CD4-positive, alpha-beta T cell (primary cell): Measurements from ENCODE around the gene GET3. TPM values are rescaled to one million over a fixed set of nuclear protein-coding genes. Genes with fewer than 3 reads are reported as not detected.

ENCODE experiments used
- ATAC-seq: fragments of 200-7000 bp; cut with Tn5 transposase; one replicate; pipeline ENCODE4 v1.10.0; 2022; ENCODE audit warnings: mild to moderate bottlenecking; ENCODE audit not compliant: poor library complexity
- CTCF ChIA-PET: fragments of 350-600 bp; sonication (Branson Sonifier 250); formaldehyde crosslinking; loops from one replicate; lab custom pipeline; 2021; ENCODE audit warnings: antibody characterized with exemption, inconsistent platforms; lab: Charles Lee
- POLR2A ChIA-PET: fragments of 350-600 bp; sonication (Branson Sonifier 250); formaldehyde crosslinking; loops from one replicate; lab custom pipeline; 2021; ENCODE audit warnings: antibody characterized with exemption, inconsistent platforms; lab: Charles Lee
- DNase-seq, 14 experiments: peaks; one replicate each; pipeline ENCODE4 v3.0.0-alpha.2; 2013 to 2020; ENCODE audit warnings: mixed read lengths in 2 of 14
- H3K27ac ChIP-seq, 2 donors: one replicate each; pipeline versions ENCODE4 v1.5.1 to v1.7.0; 2013; ENCODE audit warnings: low read length in 2 of 2, low read depth in 1 of 2, mild to moderate bottlenecking in 1 of 2
- H3K27me3 ChIP-seq, 2 experiments: 1 replicate in 1 of 2; 2 replicates in 1 of 2; pipeline versions ENCODE4 v1.6.1 to v1.7.0; 2013; ENCODE audit warnings: low read length in 2 of 2, control low read depth in 1 of 2, mild to moderate bottlenecking in 1 of 2, moderate library complexity in 1 of 2; ENCODE audit not compliant: insufficient read depth in 2 of 2, control insufficient read depth in 1 of 2
- H3K36me3 ChIP-seq: one replicate; pipeline ENCODE4 v1.6.1; 2013; ENCODE audit warnings: low read length, control low read depth; ENCODE audit not compliant: insufficient read depth
- H3K4me1 ChIP-seq: one replicate; pipeline ENCODE4 v1.6.1; 2013; ENCODE audit warnings: low read length, control low read depth; ENCODE audit not compliant: insufficient read depth
- H3K4me3 ChIP-seq: one replicate; pipeline ENCODE4 v1.5.1; 2013; ENCODE audit warnings: mild to moderate bottlenecking, low read length, moderate library complexity
- H3K9me3 ChIP-seq, 2 experiments: 1 replicate in 1 of 2; 2 replicates in 1 of 2; pipeline versions ENCODE4 v1.6.1 to v1.7.0; 2013; ENCODE audit warnings: low read length in 2 of 2, mild to moderate bottlenecking in 2 of 2, control low read depth in 1 of 2, moderate library complexity in 1 of 2; ENCODE audit not compliant: control insufficient read depth in 1 of 2, insufficient read depth in 1 of 2
- H3K27ac Mint-ChIP-seq: one replicate; pipeline ENCODE4 v1.8.0; 2020; ENCODE audit warnings: mixed read lengths
- H3K27me3 Mint-ChIP-seq: one replicate; pipeline ENCODE4 v1.8.0; 2021; ENCODE audit warnings: mixed read lengths
- H3K36me3 Mint-ChIP-seq: one replicate; pipeline ENCODE4 v1.8.0; 2021; ENCODE audit warnings: low read depth, mixed read lengths
- H3K4me1 Mint-ChIP-seq: one replicate; pipeline ENCODE4 v1.8.0; 2021; ENCODE audit warnings: low read depth, mixed read lengths
- H3K4me3 Mint-ChIP-seq: one replicate; pipeline ENCODE4 v1.8.0; 2020; ENCODE audit warnings: mild to moderate bottlenecking, mixed read lengths
- H3K9me3 Mint-ChIP-seq: one replicate; pipeline ENCODE4 v1.8.0; 2020; ENCODE audit warnings: mixed read lengths
- intact Hi-C, 2 experiments: fragments of 100-400 bp; cut with DNase I in 1 of 2; cut with micrococcal nuclease in 1 of 2; formaldehyde crosslinking; loops; one replicate each; pipeline versions ENCODE4 v1.15.1 to v1.9.0; 2023 to 2025; cut with DNase I, micrococcal nuclease
- total RNA-seq, 174 experiments: library from RNA in 2 of 174; stranded (reverse) in 2 of 174; gene quantifications; one replicate each; pipeline ENCODE4 v1.2.3 and lab custom pipeline; 2021 to 2026
- TF ChIP-seq, protein P1 (sequence below): fragments of 200-600 bp; IDR thresholded peaks from one replicate; pipeline ENCODE4 v1.8.0; 2022; ENCODE audit warnings: antibody characterized with exemption, mild to moderate bottlenecking

GET3 gene
- total RNA-seq, 2 experiments from 2014 or later: 13.9 to 14.5 TPM

GRCh38 chr19:12721656-12722565, 15.4 kb upstream of the GET3 start:
- CTCF ChIA-PET: interaction anchor here (0.6 to 4.6 kb wide), 10 partner anchors 12 to 108 kb away, joined by 3 to 38 read pairs (median 4); partner anchors contain the start of genes DHPS and TRIR
- peak in 13 of 14 experiments; percentile 14 to 76 (median 41) for DNase-seq
- peak overlapping the region; percentile 34 to 59 for H3K27ac ChIP-seq
- H3K9me3 Mint-ChIP-seq: no peaks in the 10 kb centered on the region
- TF ChIP-seq, protein P1, sequence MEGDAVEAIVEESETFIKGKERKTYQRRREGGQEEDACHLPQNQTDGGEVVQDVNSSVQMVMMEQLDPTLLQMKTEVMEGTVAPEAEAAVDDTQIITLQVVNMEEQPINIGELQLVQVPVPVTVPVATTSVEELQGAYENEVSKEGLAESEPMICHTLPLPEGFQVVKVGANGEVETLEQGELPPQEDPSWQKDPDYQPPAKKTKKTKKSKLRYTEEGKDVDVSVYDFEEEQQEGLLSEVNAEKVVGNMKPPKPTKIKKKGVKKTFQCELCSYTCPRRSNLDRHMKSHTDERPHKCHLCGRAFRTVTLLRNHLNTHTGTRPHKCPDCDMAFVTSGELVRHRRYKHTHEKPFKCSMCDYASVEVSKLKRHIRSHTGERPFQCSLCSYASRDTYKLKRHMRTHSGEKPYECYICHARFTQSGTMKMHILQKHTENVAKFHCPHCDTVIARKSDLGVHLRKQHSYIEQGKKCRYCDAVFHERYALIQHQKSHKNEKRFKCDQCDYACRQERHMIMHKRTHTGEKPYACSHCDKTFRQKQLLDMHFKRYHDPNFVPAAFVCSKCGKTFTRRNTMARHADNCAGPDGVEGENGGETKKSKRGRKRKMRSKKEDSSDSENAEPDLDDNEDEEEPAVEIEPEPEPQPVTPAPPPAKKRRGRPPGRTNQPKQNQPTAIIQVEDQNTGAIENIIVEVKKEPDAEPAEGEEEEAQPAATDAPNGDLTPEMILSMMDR: no peak
- POLR2A ChIA-PET: interaction anchor here (0.7 to 7.0 kb wide), 11 partner anchors 8 to 662 kb away, joined by 3 to 79 read pairs (median 7); partner anchors contain the start of genes DHPS, FBXW9, GCDH and GET3
- H3K27me3 Mint-ChIP-seq: no peaks in the 10 kb centered on the region
- H3K4me3 Mint-ChIP-seq: peak overlapping the region; percentile 98
- H3K4me1 Mint-ChIP-seq: peaks cover 50% of the 10 kb centered on the region
- peaks cover 11% of the 10 kb centered on the region for H3K36me3 ChIP-seq
- H3K4me3 ChIP-seq: peak overlapping the region; percentile 69
- H3K27me3 ChIP-seq: no peaks in the 10 kb centered on the region
- peak; percentile 37 for ATAC-seq
- peaks cover 44% of the 10 kb centered on the region for H3K36me3 Mint-ChIP-seq
- intact Hi-C loops: loop anchor here (1.0 to 5.0 kb wide), 4 partner anchors 12 to 41 kb away; partner anchors contain the start of genes DHPS (in 2 of the 2), FBXW9 (in 1 of the 2) and TRIR (in 1 of the 2)
- H3K9me3 ChIP-seq: no peaks in the 10 kb centered on the region
- H3K27ac Mint-ChIP-seq: peak overlapping the region; percentile 89
- peaks cover 39% of the 10 kb centered on the region for H3K4me1 ChIP-seq

DNA sequence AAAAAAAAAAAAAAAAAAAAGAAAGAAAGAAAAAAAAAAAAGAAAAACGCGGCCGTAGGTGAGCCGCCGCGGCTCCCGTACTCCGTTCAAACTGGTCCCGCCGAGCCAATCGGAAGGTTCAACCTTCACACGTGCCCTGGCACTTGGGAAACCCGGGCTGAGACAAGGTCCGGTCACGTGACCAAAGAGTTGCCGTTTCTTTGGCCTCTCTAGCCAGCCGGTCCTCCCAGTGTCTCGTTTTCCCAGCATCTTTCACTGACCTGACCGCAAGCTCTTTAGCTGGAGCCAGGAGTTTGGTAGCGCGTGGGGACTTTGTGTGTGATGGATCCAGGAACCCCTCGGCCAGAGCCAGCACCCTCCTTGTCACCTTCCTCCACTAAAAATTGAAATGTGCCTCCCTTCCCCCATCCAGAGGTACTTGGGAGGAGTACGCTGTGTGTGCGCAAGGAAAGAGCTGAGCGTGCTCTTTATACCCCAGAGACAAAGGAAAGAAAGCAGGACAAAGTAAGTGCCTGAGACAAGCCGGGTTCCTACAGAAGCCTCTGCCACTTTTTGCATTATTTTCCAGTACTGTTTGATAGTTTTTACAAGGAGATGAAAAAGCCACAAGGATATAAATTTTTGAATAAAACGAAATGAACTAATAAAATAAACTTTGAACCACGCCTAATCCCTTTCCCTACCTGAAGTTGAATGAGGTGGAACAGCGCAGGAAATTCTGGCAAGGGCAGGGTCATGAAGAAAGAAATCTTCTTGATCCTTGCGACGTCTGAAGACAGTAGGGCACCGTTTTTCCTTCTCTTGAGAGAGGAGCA, 14.5 kb upstream of the GET3 start:
- Mint-ChIP-seq H3K36me3 (peaks cover 44% of the 10 kb centered on the region), H3K27me3 (no peaks in the 10 kb centered on the region), H3K4me3 (peak overlapping the region; percentile 98), H3K9me3 (no peaks in the 10 kb centered on the region), H3K4me1 (peaks cover 47% of the 10 kb centered on the region), H3K27ac (peak overlapping the region; percentile 89)
- Histone ChIP-seq H3K4me3 (peak overlapping the region; percentile 69), H3K9me3 (no peaks in the 10 kb centered on the region), H3K4me1 (peaks cover 39% of the 10 kb centered on the region), H3K27ac (peak overlapping the region; percentile 48 to 78), H3K27me3 (no peaks in the 10 kb centered on the region), H3K36me3 (peaks cover 8% of the 10 kb centered on the region)
- TF ChIP-seq, protein P1: no peak
- ChIA-PET POLR2A (interaction anchor here (0.5 to 7.0 kb wide), 16 partner anchors 9 to 663 kb away, joined by 3 to 79 read pairs (median 4); partner anchors contain the start of genes DHPS, FBXW9, GCDH and GET3), CTCF (interaction anchor here (0.5 to 4.6 kb wide), 10 partner anchors 11 to 109 kb away, joined by 3 to 38 read pairs (median 4); partner anchors contain the start of genes DHPS and TRIR)
- intact Hi-C loops: loop anchor here (1.0 to 5.0 kb wide), 4 partner anchors 12 to 42 kb away; partner anchors contain the start of genes DHPS (in 2 of the 2), TRIR (in 2 of the 2) and FBXW9 (in 1 of the 2)
- DNase-seq (peak; percentile 80 to 99 (median 90)), ATAC-seq (peak; percentile 87)

GRCh38 chr19:12723381-12723640, 14.0 kb upstream of the GET3 start:
- TF ChIP-seq, protein P1: no peak
- no peaks in the 10 kb centered on the region for H3K27me3 Mint-ChIP-seq
- H3K27ac ChIP-seq: peak overlapping the region; percentile 38 to 48
- intact Hi-C loops: loop anchor here (1.0 to 5.0 kb wide), 3 partner anchors 11 to 43 kb away; partner anchors contain the start of genes DHPS (in 2 of the 2) and TRIR (in 1 of the 2)
- peaks cover 39% of the 10 kb centered on the region for H3K4me1 ChIP-seq
- H3K27ac Mint-ChIP-seq: peak overlapping the region; percentile 89
- peaks cover 12% of the 10 kb centered on the region for H3K36me3 ChIP-seq
- H3K4me3 Mint-ChIP-seq: peak overlapping the region; percentile 98
- H3K4me3 ChIP-seq: peak overlapping the region; percentile 69
- peaks cover 47% of the 10 kb centered on the region for H3K4me1 Mint-ChIP-seq
- no peaks in the 10 kb centered on the region for H3K9me3 ChIP-seq
- ChIA-PET CTCF (interaction anchor here (0.5 to 4.6 kb wide), 7 partner anchors 11 to 105 kb away, joined by 3 to 38 read pairs (median 5); partner anchors contain the start of genes DHPS and TRIR), POLR2A (interaction anchor here (0.5 to 7.0 kb wide), 12 partner anchors 10 to 664 kb away, joined by 3 to 79 read pairs (median 4); partner anchors contain the start of genes DHPS, FBXW9, GET3 and JUNB)
- DNase-seq (peak in 1 of 14 experiments; percentile 24), ATAC-seq (no peak)
- H3K27me3 ChIP-seq: no peaks in the 10 kb centered on the region
- H3K9me3 Mint-ChIP-seq: no peaks in the 10 kb centered on the region
- peaks cover 43% of the 10 kb centered on the region for H3K36me3 Mint-ChIP-seq
